Upper lobe of left lung (tissue), 6 donors: ENCODE results near the gene RPUSD3. TPM values are rescaled to one million over a fixed set of nuclear protein-coding genes. Genes with fewer than 3 reads are reported as not detected.

Source experiments
- ATAC-seq, 2 donors: fragments of 200-7000 bp; cut with Tn5 transposase; one replicate each; pipeline ENCODE4 v1.9.1; 2022; ENCODE audit warnings: mild to moderate bottlenecking in 2 of 2, moderate library complexity in 2 of 2; ENCODE audit not compliant: low FRiP score in 2 of 2
- DNase-seq, 2 donors: peaks; one replicate each; pipeline ENCODE4 v3.0.0-alpha.2; 2019 to 2020
- H3K27ac ChIP-seq, 4 donors: fragments of 200-600 bp; sonication (generic); one replicate each; pipeline ENCODE4 v1.5.1; 2016 to 2019
- H3K27me3 ChIP-seq, 4 donors: fragments of 200-600 bp; sonication (generic); one replicate each; pipeline ENCODE4 v1.5.1; 2017 to 2019
- H3K36me3 ChIP-seq, 4 donors: fragments of 200-600 bp; sonication (generic); one replicate each; pipeline ENCODE4 v1.5.1; 2016 to 2019
- H3K4me1 ChIP-seq, 4 donors: fragments of 200-600 bp; sonication (generic); one replicate each; pipeline ENCODE4 v1.5.1; 2018 to 2019
- H3K4me3 ChIP-seq, 4 donors: fragments of 200-600 bp; sonication (generic); one replicate each; pipeline ENCODE4 v1.5.1; 2017 to 2019; ENCODE audit warnings: mild to moderate bottlenecking in 2 of 4, moderate library complexity in 1 of 4
- H3K9me3 ChIP-seq, 4 donors: fragments of 200-600 bp; sonication (generic); one replicate each; pipeline ENCODE4 v1.5.1; 2018 to 2019
- CTCF ChIP-seq, 6 experiments: fragments of 450-650 bp in 4 of 6; fragments of 200-600 bp in 2 of 6; sonication (generic) in 2 of 6; IDR thresholded peaks; one replicate each; pipeline ENCODE4 v1.5.1; 2016 to 2019; ENCODE audit warnings: antibody characterized with exemption in 6 of 6
- EP300 ChIP-seq, 4 donors: sonication (generic); formaldehyde crosslinking; IDR thresholded peaks; one replicate each; pipeline ENCODE4 v1.5.1; 2017; ENCODE audit warnings: antibody characterized with exemption in 4 of 4, control low read depth in 2 of 4
- POLR2A ChIP-seq, 4 donors: fragments of 450-650 bp; IDR thresholded peaks; one replicate each; pipeline ENCODE4 v1.5.1; 2016 to 2017; ENCODE audit warnings: antibody characterized with exemption in 4 of 4, mild to moderate bottlenecking in 2 of 4
- POLR2AphosphoS5 ChIP-seq, 2 donors: sonication (generic); formaldehyde crosslinking; IDR thresholded peaks; one replicate each; pipeline ENCODE4 v1.5.1; 2017; ENCODE audit warnings: antibody characterized with exemption in 2 of 2
- WGBS, 2 donors: methylation state at CpG; one replicate each; pipeline ENCODE4 v1.1.5; 2017 to 2018; 5-methylcytosine and 5-hydroxymethylcytosine counted together
- total RNA-seq, 6 donors: library from RNA; depleted of rRNA in 4 of 6; stranded (reverse); fragments of >200 nt in 4 of 6; gene quantifications; one replicate each; pipeline versions ENCODE4 v1.1.0 to v1.2.1, GENCODE V29; 2016 to 2021
- donor health status: DM: no; HTN: no; CAD: no; lungs with moderate emphysema.
- donor health status: DM: no; HTN: yes; CAD: no; lungs with severe emphysema.

The RPUSD3 gene
- total RNA-seq, 6 donors from 2014 or later = 23.8 to 58.7 (median 34.9) TPM

DNA sequence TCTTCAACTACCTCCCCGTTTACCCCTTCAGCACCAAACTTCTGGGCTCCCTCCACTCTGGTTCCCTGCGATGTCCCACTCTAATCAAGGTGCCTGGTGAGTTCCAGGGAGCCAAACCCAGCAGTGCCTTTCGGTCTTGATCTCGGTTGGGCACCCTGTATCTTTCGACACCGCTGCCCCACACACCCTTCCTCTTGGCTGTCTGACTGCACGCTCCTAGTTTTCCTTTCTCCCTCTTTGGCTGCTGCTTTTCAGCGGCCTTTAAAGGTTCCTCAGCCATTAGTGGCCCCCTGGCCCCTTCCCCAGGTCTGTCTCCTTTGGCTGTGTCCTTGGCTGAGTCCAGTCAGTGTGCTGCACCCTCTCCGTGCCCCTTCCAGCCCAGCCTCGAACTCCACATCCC is 33.0 kb downstream of the RPUSD3 start:
- peaks cover 12 to 24% (median 19%) of the 10 kb centered on the region in 4 donors for H3K4me1 ChIP-seq
- ATAC-seq (no peak), DNase-seq (no peak)
- peaks cover 9 to 38% (median 19%) of the 10 kb centered on the region in 4 donors for H3K36me3 ChIP-seq
- peak overlapping the region; percentile 92 to 95 (median 94) for H3K27ac ChIP-seq
- no peaks in the 10 kb centered on the region for H3K27me3 ChIP-seq
- no peak for TF ChIP-seq POLR2AphosphoS5 (IDR thresholded peaks at IDR 0.05)
- TF ChIP-seq POLR2A (IDR thresholded peaks at IDR 0.05) = no peak
- TF ChIP-seq EP300 (IDR thresholded peaks at IDR 0.05) = no peak
- no peak for TF ChIP-seq CTCF (IDR thresholded peaks at IDR 0.05)
- 60 to 61% methylated on average over 10 of the region's 10 CpGs for WGBS, 2 donors
- peak overlapping the region in 3 of 4 donors; percentile 67 to 76 (median 73) for H3K4me3 ChIP-seq
- H3K9me3 ChIP-seq = no peaks in the 10 kb centered on the region

DNA sequence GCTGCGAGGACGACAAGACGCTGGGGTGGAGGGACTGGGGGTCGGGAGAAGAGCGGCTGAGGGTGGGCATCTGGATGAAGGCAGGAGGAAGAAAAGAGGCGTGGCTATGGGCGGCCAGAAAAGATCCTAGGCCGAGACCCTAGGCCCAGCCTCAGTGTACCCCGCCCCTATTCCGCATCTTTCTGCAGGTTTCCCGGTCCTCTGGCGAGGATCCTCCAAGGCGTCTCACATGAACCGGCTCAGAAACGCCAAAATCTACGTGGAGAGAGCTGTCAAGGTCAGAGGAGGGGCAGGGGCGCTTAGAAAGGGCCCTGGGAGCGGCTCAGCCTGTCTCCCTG is 33.4 kb downstream of the RPUSD3 start:
- no peak for TF ChIP-seq CTCF (IDR thresholded peaks at IDR 0.05)
- TF ChIP-seq POLR2A (IDR thresholded peaks at IDR 0.05) = no peak
- no peak for TF ChIP-seq EP300 (IDR thresholded peaks at IDR 0.05)
- no peak for TF ChIP-seq POLR2AphosphoS5 (IDR thresholded peaks at IDR 0.05)
- Histone ChIP-seq H3K4me1 (peaks cover 12 to 24% (median 19%) of the 10 kb centered on the region in 4 donors), H3K27ac (peak overlapping the region; percentile 92 to 95 (median 94)), H3K27me3 (no peaks in the 10 kb centered on the region), H3K36me3 (peaks cover 13 to 38% (median 21%) of the 10 kb centered on the region in 4 donors), H3K4me3 (peak overlapping the region; percentile 55 to 76 (median 70)), H3K9me3 (no peaks in the 10 kb centered on the region)
- ATAC-seq (peak in 1 of 2 donors; percentile 40), DNase-seq (no peak)
- WGBS, 2 donors = 7 to 16% methylated on average over 9 to 15 of the region's 18 CpGs

GRCh38 chr3:9809615-9810432 is 34.0 kb downstream of the RPUSD3 start, which contains the start of gene TTLL3:
TSS of gene TTLL3 (plus strand) at chr3:9810262. CDS start at chr3:9810662, 400 bp downstream.
- Histone ChIP-seq H3K9me3 (no peaks in the 10 kb centered on the region), H3K4me1 (peaks cover 12 to 24% (median 19%) of the 10 kb centered on the region in 4 donors), H3K36me3 (peaks cover 18 to 43% (median 25%) of the 10 kb centered on the region in 4 donors), H3K4me3 (peak within 1 kb of the TSS; percentile 55 to 76 (median 70)), H3K27ac (peak within 1 kb of the TSS; percentile 92 to 95 (median 94)), H3K27me3 (no peaks in the 10 kb centered on the region)
- TF ChIP-seq POLR2AphosphoS5 (IDR thresholded peaks at IDR 0.05) (peak; percentile 50 to 51), EP300 (IDR thresholded peaks at IDR 0.05) (no peak), POLR2A (IDR thresholded peaks at IDR 0.05) (peak in 3 of 4 donors; percentile 52 to 81 (median 73)), CTCF (IDR thresholded peaks at IDR 0.05) (peak in 2 of 6 experiments; percentile 20 to 28)
- ATAC-seq (peak; percentile 85 to 91), DNase-seq (peak; percentile 79 to 95)
- 2 to 6% methylated on average over 3 to 23 of the region's 76 CpGs for WGBS, 2 donors

DNA sequence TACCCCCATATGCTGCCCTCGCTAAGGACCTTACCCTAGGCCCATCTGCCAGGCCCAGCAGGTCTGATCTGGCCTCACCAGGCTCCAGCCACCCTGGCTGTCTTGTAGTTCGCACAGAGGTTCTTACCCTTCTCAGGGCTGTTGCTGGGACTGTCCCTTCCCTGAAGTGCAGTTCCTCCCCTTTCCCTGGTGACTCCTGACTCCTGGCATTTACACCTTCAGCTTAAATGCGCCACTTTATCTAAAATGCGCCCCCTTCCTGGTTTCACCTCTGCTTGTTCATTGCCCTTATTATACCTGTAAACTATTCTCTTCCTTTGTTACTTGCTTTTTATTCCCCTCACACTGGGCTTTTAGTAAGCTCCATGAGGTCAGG is 34.6 kb downstream of the RPUSD3 start:
- DNase-seq (peak in 1 of 2 donors; percentile 58), ATAC-seq (peak; percentile 1 to 25)
- H3K36me3 ChIP-seq = peaks cover 23 to 49% (median 31%) of the 10 kb centered on the region in 4 donors
- TF ChIP-seq POLR2AphosphoS5 (IDR thresholded peaks at IDR 0.05) (no peak), POLR2A (IDR thresholded peaks at IDR 0.05) (no peak), CTCF (IDR thresholded peaks at IDR 0.05) (no peak), EP300 (IDR thresholded peaks at IDR 0.05) (no peak)
- H3K4me1 ChIP-seq = peaks cover 12 to 24% (median 19%) of the 10 kb centered on the region in 4 donors
- WGBS, 2 donors = 54 to 73% methylated on average over 4 of the region's 4 CpGs
- no peaks in the 10 kb centered on the region for H3K27me3 ChIP-seq
- H3K27ac ChIP-seq = peak overlapping the region; percentile 92 to 95 (median 94)
- peak overlapping the region in 3 of 4 donors; percentile 67 to 76 (median 73) for H3K4me3 ChIP-seq
- H3K9me3 ChIP-seq = no peaks in the 10 kb centered on the region
